Measurements from ENCODE around the gene CMTM8. TPM values are rescaled to one million over a fixed set of nuclear protein-coding genes. Genes with fewer than 3 reads are reported as not detected.
A peak's percentile ranks its signal among the peaks of the same experiment; 100 is the strongest.

The CMTM8 gene
- total and polyA plus RNA-seq, 2 of the 8 experiments (the other 6 are each of a cell fraction or from before 2014, with no cell fraction given) = 10.5 to 22.4 TPM

DNA sequence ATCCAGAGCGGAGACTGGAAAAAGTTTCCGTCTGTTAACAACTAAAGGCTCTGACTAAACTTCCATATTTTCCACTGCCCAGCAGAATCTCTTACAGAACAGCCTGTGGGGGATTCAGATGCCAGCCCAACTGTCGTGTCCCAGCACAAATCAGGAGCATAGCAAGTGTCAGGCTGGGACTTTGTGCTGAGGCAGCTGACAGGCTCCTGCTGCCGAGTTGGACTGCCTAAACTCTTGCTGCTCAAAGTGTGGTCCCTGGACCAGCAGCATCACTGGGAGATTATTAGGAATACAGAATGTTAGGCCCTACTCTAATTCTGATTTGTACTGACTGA, 122.0 kb downstream of the CMTM8 start:
- DNase-seq (ENCODE audit: low read depth in 1 of 2, low spot score in 2 of 2) (no peak), FAIRE-seq (no peak)
- H3K27me3 ChIP-seq (replicated peaks in 1 of 4; ENCODE audit: control insufficient read depth in 3 of 4, extremely low read depth in 1 of 4, insufficient read depth in 3 of 4, low read length in 3 of 4) = no peaks in the 10 kb centered on the region
- no peaks in the 10 kb centered on the region; the same call in 1 of the 2 replicates for H3K23me2 ChIP-seq (ENCODE audit: low read depth, low read length)
- no peak overlapping the region for H2BK5ac ChIP-seq (ENCODE audit: low read depth, low read length)
- peak overlapping the region; percentile 48; the same call in 1 of the 2 replicates for H2AK5ac ChIP-seq (ENCODE audit: low read depth, low read length)
- H4K91ac ChIP-seq (replicated peaks; ENCODE audit: insufficient read length, low read length) = no peak overlapping the region
- POLR2A ChIA-PET (ENCODE audit: partially characterized antibody) = no interaction called here
- no peak overlapping the region for H3K23ac ChIP-seq (ENCODE audit: insufficient read length)
- H2AFZ ChIP-seq (ENCODE audit: low read length) = no peak overlapping the region
- WGBS, 2 experiments (ENCODE audit: extremely low coverage in 1 of 2, insufficient coverage in 1 of 2, insufficient read length in 1 of 2, insufficient replicate concordance in 2 of 2, low coverage in 1 of 2, low lambda C conversion rate in 2 of 2, missing lambda C conversion rate in 1 of 2) = 85% methylated on average over 4 of the region's 4 CpGs; no CpG with 5 or more reads in 1 of the 2 experiments
- no peak overlapping the region for H3K4ac ChIP-seq (replicated peaks; ENCODE audit: insufficient read length, low read depth, low read length)
- H3K79me2 ChIP-seq (ENCODE audit: control insufficient read depth in 1 of 2, insufficient read depth in 2 of 2, low read length in 2 of 2) = no peaks in the 10 kb centered on the region
- no peak overlapping the region for H2BK12ac ChIP-seq (ENCODE audit: low read depth, low read length)
- H3K18ac ChIP-seq (ENCODE audit: extremely low read depth, low read length) = no peak overlapping the region
- no peak overlapping the region for H3K56ac ChIP-seq (replicated peaks; ENCODE audit: insufficient read length, low read depth, low read length)
- no peak overlapping the region for H2BK20ac ChIP-seq (ENCODE audit: low read length)
- H3K27ac ChIP-seq (ENCODE audit: low read depth, low read length) = no peak overlapping the region
- H3K36me3 ChIP-seq (ENCODE audit: control insufficient read depth in 2 of 4, insufficient read depth in 4 of 4, low read length in 3 of 4) = no peaks in the 10 kb centered on the region
- no peaks in the 10 kb centered on the region for H4K20me1 ChIP-seq (replicated peaks in 1 of 2; ENCODE audit: control insufficient read depth in 1 of 2, insufficient read depth in 2 of 2, low read length in 2 of 2)
- peaks cover 0 to 15% (median 4%) of the 10 kb centered on the region in 4 experiments; a peak in 5 of 7 replicates for H3K4me1 ChIP-seq (replicated peaks in 1 of 4; ENCODE audit: control insufficient read depth in 3 of 4, insufficient read depth in 4 of 4, low read length in 3 of 4)
- no peaks in the 10 kb centered on the region for H3K9me3 ChIP-seq (ENCODE audit: insufficient read depth in 2 of 2, low read depth in 1 of 2, low read length in 1 of 2)
- H4K8ac ChIP-seq (ENCODE audit: extremely low read depth, insufficient read depth, low read length) = no peak overlapping the region
- H3K9ac ChIP-seq (replicated peaks in 1 of 4; ENCODE audit: extremely low read depth in 1 of 4, low read depth in 3 of 4, low read length in 3 of 4) = no peak overlapping the region
- H2BK120ac ChIP-seq (replicated peaks; ENCODE audit: low read depth, low read length) = no peak overlapping the region
- H4K5ac ChIP-seq (ENCODE audit: insufficient read length, low read depth, low read length) = no peak overlapping the region
- CTCF ChIA-PET (ENCODE audit: partially characterized antibody) = interaction anchor here (1.1 to 8.8 kb wide), 2 partner anchors 14 to 81 kb away, joined by 3 to 91 read pairs; no protein-coding TSS in a partner anchor
- no peak overlapping the region for H3K4me3 ChIP-seq (ENCODE audit: extremely low read depth in 1 of 4, insufficient read depth in 2 of 4, low read depth in 3 of 4, low read length in 4 of 4)
- H3K14ac ChIP-seq (ENCODE audit: insufficient read length) = no peak overlapping the region
- H3K4me2 ChIP-seq (ENCODE audit: insufficient read depth in 1 of 2, low read depth in 2 of 2, low read length in 2 of 2) = no peak overlapping the region
- no peaks in the 10 kb centered on the region; the same call in 1 of the 2 replicates for H3K79me1 ChIP-seq (ENCODE audit: low read depth, low read length)
- no peak overlapping the region for H2BK15ac ChIP-seq (ENCODE audit: low read length)
- TF ChIP-seq TCF12 (IDR thresholded peaks at IDR 0.05; ENCODE audit: low read depth, low read length) = no peak
- no peak for TF ChIP-seq RAD21 (IDR thresholded peaks at IDR 0.05 in 1 of 2, conservative IDR thresholded peaks at IDR 0.05 in 1 of 2; ENCODE audit: low read depth in 2 of 2, low read length in 2 of 2)
- TF ChIP-seq, protein P1, sequence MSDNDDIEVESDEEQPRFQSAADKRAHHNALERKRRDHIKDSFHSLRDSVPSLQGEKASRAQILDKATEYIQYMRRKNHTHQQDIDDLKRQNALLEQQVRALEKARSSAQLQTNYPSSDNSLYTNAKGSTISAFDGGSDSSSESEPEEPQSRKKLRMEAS (IDR thresholded peaks at IDR 0.05) = no peak
- no peak for TF ChIP-seq GABPA (IDR thresholded peaks at IDR 0.05; ENCODE audit: borderline replicate concordance, insufficient read depth, low read length)
- TF ChIP-seq CHD1 (IDR thresholded peaks at IDR 0.05; ENCODE audit: low read depth, low read length) = no peak
- no peak for TF ChIP-seq BRCA1 (IDR thresholded peaks at IDR 0.05; ENCODE audit: low read depth, low read length)
- TF ChIP-seq NANOG (IDR thresholded peaks at IDR 0.05; ENCODE audit: insufficient read depth, low read depth, low read length, poor library complexity, severe bottlenecking) = no peak
- no peak for TF ChIP-seq RBBP5 (IDR thresholded peaks at IDR 0.05; ENCODE audit: borderline replicate concordance, low read depth, low read length)
- no peak for TF ChIP-seq KDM4A (IDR thresholded peaks at IDR 0.05; ENCODE audit: low read depth, low read length, severe bottlenecking)
- no peak for TF ChIP-seq RXRA (IDR thresholded peaks at IDR 0.05; ENCODE audit: insufficient read depth, low read depth, low read length)
- no peak for TF ChIP-seq SP4 (IDR thresholded peaks at IDR 0.05; ENCODE audit: low read length)
- no peak for TF ChIP-seq ZNF274 (IDR thresholded peaks at IDR 0.05; ENCODE audit: borderline replicate concordance, extremely low read depth, low read length)
- TF ChIP-seq ASH2L (IDR thresholded peaks at IDR 0.05; ENCODE audit: low read length) = no peak
- TF ChIP-seq SAP30 (IDR thresholded peaks at IDR 0.05; ENCODE audit: insufficient read depth, insufficient replicate concordance, low read length) = no peak
